Fibroblast of villous mesenchyme (primary cell): ENCODE results near the gene PTPN9. TPM values are rescaled to one million over a fixed set of nuclear protein-coding genes. Genes with fewer than 3 reads are reported as not detected.
"Not testable (repeated sequence)": the region's sequence is repeated elsewhere in the genome, so short reads cannot be mapped to it uniquely, and the experiment has no call there.

Experiments
- DNase-seq: peaks from one replicate; pipeline ENCODE4 v3.0.0-alpha.2; 2010; ENCODE audit warnings: low read depth
- H3K4me3 ChIP-seq: 2 replicates; pipeline ENCODE4 v1.5.1; 2011; ENCODE audit warnings: low read depth, mild to moderate bottlenecking, low read length
- total RNA-seq: library from RNA; depleted of rRNA; stranded (reverse); fragments of >200 nt; gene quantifications from 2 replicates; pipeline ENCODE4 v1.2.3, GENCODE V29; 2012
- TF ChIP-seq, protein P1 (sequence below): IDR thresholded peaks from 2 replicates; pipeline ENCODE4 v1.5.1; 2012; ENCODE audit warnings: low read depth, mild to moderate bottlenecking, low read length; ENCODE audit not compliant: insufficient read depth

The PTPN9 gene
- total RNA-seq, 1 donor, result 32.4 TPM

DNA sequence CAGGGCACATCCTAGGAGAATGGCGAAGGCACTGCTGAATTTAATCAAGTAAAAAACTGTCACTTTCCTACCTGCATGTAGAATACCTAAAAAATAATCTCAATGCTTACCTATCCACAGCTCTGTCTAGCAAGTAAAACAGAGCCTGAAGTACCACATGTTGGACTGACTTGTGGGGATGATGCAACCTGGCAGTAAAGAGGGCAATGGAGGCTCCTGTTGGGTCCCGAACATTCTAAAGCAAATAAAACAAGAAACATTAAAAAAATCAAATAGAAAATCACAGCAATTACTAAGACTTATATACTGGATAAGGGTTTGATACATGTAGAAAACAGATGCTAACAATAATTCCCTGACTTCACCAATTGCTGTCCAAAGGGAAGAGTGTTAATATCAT, 56.1 kb downstream of the PTPN9 start:
- H3K4me3 ChIP-seq, result no peak overlapping the region
- DNase-seq, result peak; percentile 29
- TF ChIP-seq, protein P1, sequence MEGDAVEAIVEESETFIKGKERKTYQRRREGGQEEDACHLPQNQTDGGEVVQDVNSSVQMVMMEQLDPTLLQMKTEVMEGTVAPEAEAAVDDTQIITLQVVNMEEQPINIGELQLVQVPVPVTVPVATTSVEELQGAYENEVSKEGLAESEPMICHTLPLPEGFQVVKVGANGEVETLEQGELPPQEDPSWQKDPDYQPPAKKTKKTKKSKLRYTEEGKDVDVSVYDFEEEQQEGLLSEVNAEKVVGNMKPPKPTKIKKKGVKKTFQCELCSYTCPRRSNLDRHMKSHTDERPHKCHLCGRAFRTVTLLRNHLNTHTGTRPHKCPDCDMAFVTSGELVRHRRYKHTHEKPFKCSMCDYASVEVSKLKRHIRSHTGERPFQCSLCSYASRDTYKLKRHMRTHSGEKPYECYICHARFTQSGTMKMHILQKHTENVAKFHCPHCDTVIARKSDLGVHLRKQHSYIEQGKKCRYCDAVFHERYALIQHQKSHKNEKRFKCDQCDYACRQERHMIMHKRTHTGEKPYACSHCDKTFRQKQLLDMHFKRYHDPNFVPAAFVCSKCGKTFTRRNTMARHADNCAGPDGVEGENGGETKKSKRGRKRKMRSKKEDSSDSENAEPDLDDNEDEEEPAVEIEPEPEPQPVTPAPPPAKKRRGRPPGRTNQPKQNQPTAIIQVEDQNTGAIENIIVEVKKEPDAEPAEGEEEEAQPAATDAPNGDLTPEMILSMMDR, result no peak

DNA sequence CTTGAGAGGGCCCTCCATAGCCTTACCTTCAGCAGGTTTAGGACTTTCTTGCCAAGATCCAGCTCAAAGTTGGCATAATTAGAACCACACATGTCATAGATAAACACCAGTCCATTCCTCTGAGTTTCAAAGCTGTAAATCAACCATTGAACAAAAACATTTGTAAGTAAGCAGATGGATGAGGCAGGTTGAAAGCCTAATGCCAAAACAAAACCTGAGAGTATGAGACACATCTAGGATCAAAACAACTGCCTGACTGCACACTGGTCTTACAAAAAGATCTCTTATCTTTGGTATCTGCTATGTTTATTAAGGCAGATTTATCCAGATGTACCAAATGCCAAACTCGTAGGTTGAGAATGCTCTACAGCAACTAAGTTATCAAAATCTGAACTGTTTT, 61.9 kb downstream of the PTPN9 start:
- DNase-seq, result peak; percentile 47
- no peak overlapping the region for H3K4me3 ChIP-seq
- TF ChIP-seq, protein P1, result no peak

GRCh38 chr15:75508840-75509532, 70.1 kb downstream of the PTPN9 start:
- no peak overlapping the region for H3K4me3 ChIP-seq
- TF ChIP-seq, protein P1, result peak; percentile 66
- DNase-seq, result peak; percentile 64

- no peak overlapping the region for H3K4me3 ChIP-seq
- DNase-seq, result no peak
- TF ChIP-seq, protein P1, result no peak
These were observed 76.8 kb downstream of the PTPN9 start for GRCh38 chr15:75502360-75502759.

DNA sequence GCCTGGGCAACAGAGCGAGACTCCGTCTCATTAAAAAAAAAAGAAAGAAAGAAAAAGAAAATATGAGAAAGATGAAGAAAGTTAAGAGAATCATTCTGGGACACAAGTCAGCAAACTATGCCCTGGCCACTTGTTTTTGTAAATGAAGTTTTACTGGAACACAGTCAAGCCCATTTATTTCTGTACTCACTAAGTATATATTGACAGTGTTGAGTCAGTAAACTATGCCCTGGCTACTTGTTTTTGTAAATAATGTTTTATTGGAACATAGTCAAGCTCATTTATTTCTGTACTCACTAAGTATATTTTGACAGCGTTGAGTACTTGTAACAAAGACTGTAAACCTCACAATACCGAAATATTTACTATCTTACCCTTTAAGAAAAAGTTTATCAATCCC, 85.4 kb downstream of the PTPN9 start:
- TF ChIP-seq, protein P1, result no peak
- peak; percentile 48 for DNase-seq
- no peak overlapping the region for H3K4me3 ChIP-seq

DNA sequence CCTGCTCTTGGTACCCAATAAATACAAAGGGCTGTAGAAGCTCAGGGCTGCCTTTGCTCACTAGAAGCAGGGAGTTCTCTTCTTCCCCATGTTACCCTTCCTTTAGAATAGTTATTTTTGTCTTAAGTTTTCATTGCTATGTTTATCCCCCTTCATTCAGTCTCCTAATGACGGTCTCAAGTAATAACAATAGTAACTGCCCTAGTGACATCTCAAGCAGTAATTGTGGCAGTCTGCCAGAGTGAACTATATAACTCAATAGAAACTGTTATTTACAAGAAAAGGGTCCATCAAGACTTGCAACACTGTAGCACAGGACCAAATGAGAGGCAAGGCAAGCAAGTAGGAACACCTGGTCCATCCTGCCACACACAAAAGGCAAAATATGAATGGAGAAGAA, 95.2 kb downstream of the PTPN9 start:
- no peak overlapping the region for H3K4me3 ChIP-seq
- TF ChIP-seq, protein P1, result no peak
- no peak for DNase-seq

GRCh38 chr15:75483556-75483955, 95.6 kb downstream of the PTPN9 start:
- DNase-seq, H3K4me3 ChIP-seq: not testable (repeated sequence)
